ENCODE data around the gene CFAP90. TPM values are rescaled to one million over a fixed set of nuclear protein-coding genes. Genes with fewer than 3 reads are reported as not detected.
A peak's percentile ranks its signal among the peaks of the same experiment; 100 is the strongest.

Gene CFAP90
- polyA plus RNA-seq, 1 experiment = 0.10 TPM

GRCh38 chr5:7888901-7889300 lies 38.0 kb upstream of the CFAP90 start:
- TF ChIP-seq, protein P1, sequence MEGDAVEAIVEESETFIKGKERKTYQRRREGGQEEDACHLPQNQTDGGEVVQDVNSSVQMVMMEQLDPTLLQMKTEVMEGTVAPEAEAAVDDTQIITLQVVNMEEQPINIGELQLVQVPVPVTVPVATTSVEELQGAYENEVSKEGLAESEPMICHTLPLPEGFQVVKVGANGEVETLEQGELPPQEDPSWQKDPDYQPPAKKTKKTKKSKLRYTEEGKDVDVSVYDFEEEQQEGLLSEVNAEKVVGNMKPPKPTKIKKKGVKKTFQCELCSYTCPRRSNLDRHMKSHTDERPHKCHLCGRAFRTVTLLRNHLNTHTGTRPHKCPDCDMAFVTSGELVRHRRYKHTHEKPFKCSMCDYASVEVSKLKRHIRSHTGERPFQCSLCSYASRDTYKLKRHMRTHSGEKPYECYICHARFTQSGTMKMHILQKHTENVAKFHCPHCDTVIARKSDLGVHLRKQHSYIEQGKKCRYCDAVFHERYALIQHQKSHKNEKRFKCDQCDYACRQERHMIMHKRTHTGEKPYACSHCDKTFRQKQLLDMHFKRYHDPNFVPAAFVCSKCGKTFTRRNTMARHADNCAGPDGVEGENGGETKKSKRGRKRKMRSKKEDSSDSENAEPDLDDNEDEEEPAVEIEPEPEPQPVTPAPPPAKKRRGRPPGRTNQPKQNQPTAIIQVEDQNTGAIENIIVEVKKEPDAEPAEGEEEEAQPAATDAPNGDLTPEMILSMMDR (IDR thresholded peaks at IDR 0.05; ENCODE audit: low read depth, low read length) = no peak
- H3K27ac ChIP-seq (ENCODE audit: low read depth, low read length) = no peak overlapping the region
- POLR2A ChIA-PET = no interaction called here
- H3K4me3 ChIP-seq (ENCODE audit: low read depth, low read length) = no peak overlapping the region
- CTCF ChIA-PET = interaction anchor here (3.6 to 5.6 kb wide), 2 partner anchors 8 to 16 kb away, joined by 28 to 102 read pairs; partner anchors contain the start of genes FASTKD3 and MTRR
- H3K9me3 ChIP-seq (ENCODE audit: control insufficient read depth, insufficient read depth, low read length) = no peaks in the 10 kb centered on the region
- no peaks in the 10 kb centered on the region for H3K27me3 ChIP-seq (ENCODE audit: control insufficient read depth, insufficient read depth, low read length)
- DNase-seq (ENCODE audit: low read depth, low spot score) = no peak

DNA sequence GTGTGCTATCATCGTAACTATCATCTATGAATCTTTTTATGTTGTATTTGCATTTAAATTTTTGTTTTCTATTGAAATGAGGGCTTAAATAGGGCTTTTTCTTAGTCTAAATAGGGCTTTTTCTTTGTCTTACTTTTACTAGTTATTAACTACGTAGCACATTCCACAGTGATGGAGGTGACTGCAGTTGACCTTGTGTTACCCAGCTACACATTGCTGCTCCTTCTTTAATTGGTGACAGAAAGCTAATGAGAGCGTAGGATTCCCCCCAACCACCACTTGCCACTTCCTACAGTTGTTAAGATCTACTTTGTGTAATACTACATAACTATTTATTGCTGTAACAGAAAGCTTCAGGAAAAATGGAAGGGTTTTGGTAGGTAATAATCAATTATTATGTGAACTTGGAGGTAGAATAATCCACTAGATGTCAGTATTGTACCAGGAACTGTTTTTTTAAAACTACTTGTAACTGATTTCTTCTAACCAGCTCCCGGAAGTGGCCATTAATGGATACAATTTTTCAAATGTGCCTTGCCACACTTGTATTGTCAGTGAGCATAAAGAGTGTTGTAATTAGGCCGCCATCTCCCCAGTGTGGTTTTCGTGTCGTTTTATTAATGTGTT lies 36.0 kb upstream of the CFAP90 start:
- Histone ChIP-seq H3K9me3 (ENCODE audit: control insufficient read depth, insufficient read depth, low read length) (no peaks in the 10 kb centered on the region), H3K27me3 (ENCODE audit: control insufficient read depth, insufficient read depth, low read length) (no peaks in the 10 kb centered on the region), H3K27ac (ENCODE audit: low read depth, low read length) (no peak overlapping the region), H3K4me3 (ENCODE audit: low read depth, low read length) (no peak overlapping the region)
- no peak for DNase-seq (ENCODE audit: low read depth, low spot score)
- ChIA-PET POLR2A (interaction anchor here (1.3 kb wide), 1 partner anchor 18 kb away, joined by 5 read pairs; the partner anchor contains the start of genes FASTKD3 and MTRR), CTCF (interaction anchor here (0.6 to 5.6 kb wide), 27 partner anchors 10 to 1964 kb away, joined by 3 to 102 read pairs (median 4); partner anchors contain the start of genes FASTKD3 and MTRR)
- TF ChIP-seq, protein P1 (IDR thresholded peaks at IDR 0.05; ENCODE audit: low read depth, low read length) = peak; percentile 63

- H3K4me3 ChIP-seq (ENCODE audit: low read depth, low read length) = no peak overlapping the region
- POLR2A ChIA-PET = no interaction called here
- H3K9me3 ChIP-seq (ENCODE audit: control insufficient read depth, insufficient read depth, low read length) = no peaks in the 10 kb centered on the region
- H3K27me3 ChIP-seq (ENCODE audit: control insufficient read depth, insufficient read depth, low read length) = no peaks in the 10 kb centered on the region
- TF ChIP-seq, protein P1 (IDR thresholded peaks at IDR 0.05; ENCODE audit: low read depth, low read length) = no peak
- CTCF ChIA-PET = interaction anchor here (1.4 to 5.6 kb wide), 3 partner anchors 12 to 17 kb away, joined by 3 to 102 read pairs (median 19); partner anchors contain the start of genes FASTKD3 and MTRR
- DNase-seq (ENCODE audit: low read depth, low spot score) = no peak
- H3K27ac ChIP-seq (ENCODE audit: low read depth, low read length) = no peak overlapping the region
Observed at GRCh38 chr5:7884491-7885267, 33.7 kb upstream of the CFAP90 start.

GRCh38 chr5:7882926-7883325 lies 32.0 kb upstream of the CFAP90 start:
- H3K4me3 ChIP-seq (ENCODE audit: low read depth, low read length) = no peak overlapping the region
- POLR2A ChIA-PET = no interaction called here
- DNase-seq (ENCODE audit: low read depth, low spot score) = no peak
- no peaks in the 10 kb centered on the region for H3K9me3 ChIP-seq (ENCODE audit: control insufficient read depth, insufficient read depth, low read length)
- H3K27me3 ChIP-seq (ENCODE audit: control insufficient read depth, insufficient read depth, low read length) = no peaks in the 10 kb centered on the region
- CTCF ChIA-PET = no interaction called here
- H3K27ac ChIP-seq (ENCODE audit: low read depth, low read length) = no peak overlapping the region
- TF ChIP-seq, protein P1 (IDR thresholded peaks at IDR 0.05; ENCODE audit: low read depth, low read length) = no peak

DNA sequence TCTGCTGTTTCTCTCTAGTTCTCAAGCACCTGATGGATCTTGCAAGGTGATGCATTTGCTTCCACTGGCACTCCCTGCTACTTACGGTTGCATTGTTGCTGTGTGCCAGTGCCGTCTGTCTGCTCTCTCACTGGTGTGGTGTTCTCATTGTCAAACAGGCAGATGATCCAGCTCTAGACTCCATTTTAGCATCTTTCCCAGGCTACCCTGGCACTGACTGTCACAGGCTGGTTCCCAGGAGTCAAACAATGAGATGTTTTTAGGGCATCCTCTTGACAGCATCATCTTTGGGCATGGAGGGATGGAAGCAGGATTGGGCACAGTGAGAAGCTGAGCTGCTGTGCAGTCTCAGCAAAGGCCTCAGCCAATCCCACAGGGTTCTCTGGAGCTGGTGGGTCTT lies 30.9 kb upstream of the CFAP90 start:
- no peak for DNase-seq (ENCODE audit: low read depth, low spot score)
- POLR2A ChIA-PET = no interaction called here
- Histone ChIP-seq H3K9me3 (ENCODE audit: control insufficient read depth, insufficient read depth, low read length) (no peaks in the 10 kb centered on the region), H3K27me3 (ENCODE audit: control insufficient read depth, insufficient read depth, low read length) (no peaks in the 10 kb centered on the region), H3K27ac (ENCODE audit: low read depth, low read length) (no peak overlapping the region), H3K4me3 (ENCODE audit: low read depth, low read length) (no peak overlapping the region)
- CTCF ChIA-PET = interaction anchor here (2.1 kb wide), 1 partner anchor 15 kb away, joined by 5 read pairs; no protein-coding TSS in a partner anchor
- TF ChIP-seq, protein P1 (IDR thresholded peaks at IDR 0.05; ENCODE audit: low read depth, low read length) = no peak

All from AG04450 (cell line).